Parietal lobe (tissue), 2 donors: ENCODE data around the gene PDK1. TPM values are rescaled to one million over a fixed set of nuclear protein-coding genes. Genes with fewer than 3 reads are reported as not detected.

Experiments used
- small RNA-seq: library from RNA; depleted of rRNA; stranded (forward); fragments of <200 nt; gene quantifications from one replicate; pipeline ENCODE3, GENCODE V24; 2014; ENCODE audit warnings: low replicate concordance
- total RNA-seq: library from RNA; depleted of rRNA; stranded (reverse); fragments of >200 nt; gene quantifications from one replicate; pipeline ENCODE4 v1.2.3, GENCODE V29; 2014

Gene PDK1
- total RNA-seq: 6.9 TPM

DNA sequence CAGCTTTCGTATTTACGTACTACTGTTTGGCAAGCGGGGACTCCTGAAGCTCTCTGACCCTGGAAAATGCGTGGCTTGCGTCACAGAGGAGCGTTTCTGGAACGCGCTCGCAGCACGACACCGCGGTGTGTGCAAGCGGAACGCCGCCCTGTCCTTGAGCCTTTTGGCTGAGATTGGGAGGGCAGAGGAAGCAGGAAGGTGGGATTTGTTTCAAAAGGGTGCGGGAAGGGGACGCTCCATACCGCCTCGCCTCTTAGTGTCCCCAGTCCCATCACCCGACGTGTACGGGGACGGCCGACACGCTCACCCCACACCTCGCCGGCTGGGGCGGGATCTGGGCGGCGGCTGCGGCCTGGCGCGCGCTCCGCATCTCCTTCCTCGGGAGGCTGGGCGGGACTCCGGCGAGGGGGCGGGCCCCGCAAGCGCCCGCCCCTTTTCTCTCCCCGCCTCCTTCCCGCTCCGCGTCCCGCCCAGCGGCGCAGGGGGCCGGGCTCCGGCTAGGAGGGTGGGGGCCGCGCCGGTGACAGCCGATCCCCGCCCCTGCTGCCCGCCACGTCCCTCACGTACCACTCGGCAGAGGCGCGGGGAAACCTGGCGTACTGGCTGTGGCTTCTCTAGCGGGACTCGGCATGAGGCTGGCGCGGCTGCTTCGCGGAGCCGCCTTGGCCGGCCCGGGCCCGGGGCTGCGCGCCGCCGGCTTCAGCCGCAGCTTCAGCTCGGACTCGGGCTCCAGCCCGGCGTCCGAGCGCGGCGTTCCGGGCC, at the start of gene PDK1:
Gene PDK1, plus strand, starts transcription at position 569 of the 762 bp plus-strand sequence. Its CDS starts 61 bp downstream, at position 630.

Small RNA genes within 50 kb of the gene (small RNA-seq; reads per million reads assigned to genes)
- gene RF00019: not detected

Other genes with a start within 250 kb of the PDK1 start
- 33.5 TPM for gene ITGA6, start 128.5 kb upstream of the PDK1 start, total RNA-seq
- 27.5 TPM for gene RAPGEF4, start 179.8 kb downstream of the PDK1 start, total RNA-seq